H1 (cell line): ENCODE data around the gene GALNT1. TPM values are rescaled to one million over a fixed set of nuclear protein-coding genes. Genes with fewer than 3 reads are reported as not detected.

Experiments
- CTCF ChIA-PET: fragments of 300-600 bp; sonication (Branson Sonifier 250); formaldehyde crosslinking; loops from one replicate; lab custom pipeline; 2021; ENCODE audit not compliant: partially characterized antibody; lab: Charles Lee
- POLR2A ChIA-PET: fragments of 300-600 bp; sonication (Branson Sonifier 250); formaldehyde crosslinking; loops from one replicate; lab custom pipeline; 2021; ENCODE audit warnings: inconsistent platforms; ENCODE audit not compliant: partially characterized antibody; lab: Charles Lee
- DNase-seq, 2 experiments: peaks; one replicate each; pipeline versions ENCODE4 v3.0.0 to v3.0.0-alpha.2; 2010 to 2022; ENCODE audit warnings: low spot score in 2 of 2, low read depth in 1 of 2, mixed read lengths in 1 of 2
- FAIRE-seq: peaks from 2 replicates; lab custom pipeline; 2011; peaks lifted over from hg19 to GRCh38; lab: Jason Lieb, UNC
- H2AFZ ChIP-seq: 2 replicates; pipeline ENCODE4 v1.8.1; 2012; ENCODE audit warnings: low read length, inconsistent platforms
- H2AK5ac ChIP-seq: 2 replicates; pipeline ENCODE4 v1.6.1; 2013; ENCODE audit warnings: low read depth, low read length
- H2BK120ac ChIP-seq: replicated peaks from 2 replicates; pipeline ENCODE3; 2013; ENCODE audit warnings: low read depth, low read length, inconsistent platforms
- H2BK12ac ChIP-seq: 2 replicates; pipeline ENCODE4 v1.6.1; 2013; ENCODE audit warnings: low read depth, low read length
- H2BK15ac ChIP-seq: 2 replicates; pipeline ENCODE4 v1.6.1; 2013; ENCODE audit warnings: low read length
- H2BK20ac ChIP-seq: 2 replicates; pipeline ENCODE4 v1.6.1; 2013; ENCODE audit warnings: low read length
- H2BK5ac ChIP-seq: 2 replicates; pipeline ENCODE4 v1.6.1; 2013; ENCODE audit warnings: low read depth, low read length
- H3K14ac ChIP-seq: 2 replicates; pipeline ENCODE4 v1.6.1; 2013; ENCODE audit warnings: inconsistent platforms; ENCODE audit not compliant: insufficient read length
- H3K18ac ChIP-seq: 2 replicates; pipeline ENCODE4 v1.6.1; 2013; ENCODE audit warnings: low read length; ENCODE audit errors: extremely low read depth
- H3K23ac ChIP-seq: 2 replicates; pipeline ENCODE4 v1.6.1; 2013; ENCODE audit warnings: inconsistent platforms; ENCODE audit not compliant: insufficient read length
- H3K23me2 ChIP-seq: 2 replicates; pipeline ENCODE4 v1.6.1; 2013; ENCODE audit warnings: low read depth, low read length
- H3K27ac ChIP-seq: 2 replicates; pipeline ENCODE4 v1.6.1; 2011; ENCODE audit warnings: low read depth, low read length, inconsistent platforms
- H3K27me3 ChIP-seq, 4 experiments: replicated peaks in 1 of 4; 1 replicate in 1 of 4; 2 replicates in 3 of 4; pipeline versions ENCODE4 v1.6.1 to v1.8.1; 2011 to 2013; ENCODE audit warnings: low read length in 3 of 4, mild to moderate bottlenecking in 3 of 4, inconsistent platforms in 2 of 4, mixed read lengths in 2 of 4, moderate library complexity in 1 of 4; ENCODE audit not compliant: control insufficient read depth in 3 of 4, insufficient read depth in 3 of 4; ENCODE audit errors: extremely low read depth in 1 of 4
- H3K36me3 ChIP-seq, 4 experiments: 2 replicates each; pipeline versions ENCODE4 v1.6.1 to v1.8.1; 2011 to 2013; ENCODE audit warnings: mild to moderate bottlenecking in 4 of 4, low read length in 3 of 4, moderate library complexity in 2 of 4, control low read depth in 1 of 4, inconsistent platforms in 1 of 4; ENCODE audit not compliant: insufficient read depth in 4 of 4, control insufficient read depth in 2 of 4
- H3K4ac ChIP-seq: replicated peaks from 2 replicates; pipeline ENCODE3; 2013; ENCODE audit warnings: low read length, low read depth, mixed read lengths, inconsistent platforms; ENCODE audit not compliant: insufficient read length
- H3K4me1 ChIP-seq, 4 experiments: replicated peaks in 1 of 4; 1 replicate in 1 of 4; 2 replicates in 3 of 4; pipeline versions ENCODE4 v1.6.1 to v1.8.1; 2011 to 2013; ENCODE audit warnings: low read length in 3 of 4, inconsistent platforms in 2 of 4, mixed read lengths in 1 of 4; ENCODE audit not compliant: insufficient read depth in 4 of 4, control insufficient read depth in 3 of 4
- H3K4me2 ChIP-seq, 2 experiments: 2 replicates each; pipeline versions ENCODE4 v1.6.1 to v1.8.1; 2011 to 2013; ENCODE audit warnings: low read depth in 2 of 2, low read length in 2 of 2, control low read depth in 1 of 2, inconsistent platforms in 1 of 2, mild to moderate bottlenecking in 1 of 2; ENCODE audit not compliant: insufficient read depth in 1 of 2
- H3K4me3 ChIP-seq, 4 experiments: fragments of 200-600, 300-600 bp in 1 of 4; sonication (generic), shearing (Covaris generic), sonication (Bioruptor Twin) in 1 of 4; 2 replicates each; pipeline versions ENCODE4 v1.5.1 to v1.8.1; 2011 to 2016; ENCODE audit warnings: low read length in 4 of 4, low read depth in 3 of 4, control low read depth in 2 of 4, inconsistent platforms in 2 of 4, mild to moderate bottlenecking in 2 of 4, mixed read lengths in 1 of 4, moderate library complexity in 1 of 4; ENCODE audit not compliant: insufficient read depth in 2 of 4; ENCODE audit errors: extremely low read depth in 1 of 4
- H3K56ac ChIP-seq: replicated peaks from 2 replicates; pipeline ENCODE3; 2013; ENCODE audit warnings: low read depth, mild to moderate bottlenecking, mixed read lengths, low read length, inconsistent platforms; ENCODE audit not compliant: insufficient read length
- H3K79me1 ChIP-seq: 2 replicates; pipeline ENCODE4 v1.6.1; 2013; ENCODE audit warnings: low read depth, low read length, control low read depth
- H3K79me2 ChIP-seq, 2 experiments: 2 replicates each; pipeline versions ENCODE4 v1.6.1 to v1.8.1; 2012 to 2013; ENCODE audit warnings: low read length in 2 of 2, mild to moderate bottlenecking in 2 of 2, inconsistent platforms in 1 of 2; ENCODE audit not compliant: insufficient read depth in 2 of 2, control insufficient read depth in 1 of 2
- H3K9ac ChIP-seq, 4 experiments: replicated peaks in 1 of 4; 1 replicate in 1 of 4; 2 replicates in 3 of 4; pipeline versions ENCODE4 v1.6.1 to v1.8.1; 2011 to 2013; ENCODE audit warnings: low read depth in 3 of 4, low read length in 3 of 4, control low read depth in 2 of 4, mild to moderate bottlenecking in 2 of 4, moderate library complexity in 2 of 4, inconsistent platforms in 1 of 4; ENCODE audit errors: extremely low read depth in 1 of 4
- H3K9me3 ChIP-seq, 2 experiments: 2 replicates each; pipeline versions ENCODE4 v1.6.1 to v1.8.1; 2012 to 2013; ENCODE audit warnings: mild to moderate bottlenecking in 2 of 2, moderate library complexity in 2 of 2, control low read depth in 1 of 2, inconsistent platforms in 1 of 2, low read depth in 1 of 2, low read length in 1 of 2, mixed read lengths in 1 of 2; ENCODE audit not compliant: insufficient read depth in 2 of 2
- H4K20me1 ChIP-seq, 2 experiments: replicated peaks in 1 of 2; 2 replicates each; pipeline versions ENCODE3 to v1.8.1; 2011 to 2013; ENCODE audit warnings: inconsistent platforms in 2 of 2, low read length in 2 of 2, mild to moderate bottlenecking in 1 of 2; ENCODE audit not compliant: insufficient read depth in 2 of 2, control insufficient read depth in 1 of 2
- H4K5ac ChIP-seq: 2 replicates; pipeline ENCODE4 v1.6.1; 2013; ENCODE audit warnings: low read length, low read depth, mixed read lengths, inconsistent platforms; ENCODE audit not compliant: insufficient read length
- H4K8ac ChIP-seq: 2 replicates; pipeline ENCODE4 v1.8.0; 2013; ENCODE audit warnings: mild to moderate bottlenecking, moderate library complexity, low read length, inconsistent platforms; ENCODE audit not compliant: insufficient read depth; ENCODE audit errors: extremely low read depth
- H4K91ac ChIP-seq: replicated peaks from 2 replicates; pipeline ENCODE3; 2013; ENCODE audit warnings: low read length, mixed read lengths, inconsistent platforms; ENCODE audit not compliant: insufficient read length
- whole genome bisulfite sequencing, 2 experiments: shearing (Covaris generic) in 1 of 2; methylation state at CpG; one replicate each; pipeline versions ENCODE4 v1.1.6 to v1.1.7; 2013 to 2015; ENCODE audit warnings: low lambda C conversion rate in 2 of 2, mixed read lengths in 2 of 2, inconsistent platforms in 1 of 2, low coverage in 1 of 2, missing lambda C conversion rate in 1 of 2; ENCODE audit not compliant: insufficient replicate concordance in 2 of 2, insufficient coverage in 1 of 2, insufficient read length in 1 of 2; ENCODE audit errors: extremely low coverage in 1 of 2, missing lambda C conversion rate in 1 of 2; 5-methylcytosine and 5-hydroxymethylcytosine counted together
- polyA plus RNA-seq, 7 experiments: library from polyadenylated mRNA; depleted of rRNA in 3 of 7; stranded (reverse) in 5 of 7; unstranded in 2 of 7; fragments of >200 nt in 5 of 7; fragments of 200-250 nt in 2 of 7; gene quantifications; 1 replicate in 5 of 7; 2 replicates in 1 of 7; 4 replicates in 1 of 7; pipeline versions ENCODE4 v1.2.1 to v1.2.3, GENCODE V29; 2011 to 2013; ENCODE audit warnings: missing spikeins in 2 of 7, mixed read lengths in 2 of 7
- total RNA-seq: library from RNA; stranded (reverse); fragmentation: NEBNext Ultra II Directional; extraction: Animal tissue kit (Norgen Biotek cat#: 25700); gene quantifications from 2 replicates; pipeline ENCODE4 v1.2.1, GENCODE V29; 2021

GALNT1 gene
- total and polyA plus RNA-seq, 2 of the 8 experiments (the other 6 are each of a cell fraction or from before 2014, with no cell fraction given), result 22.4 to 101 TPM

GRCh38 chr18:35705988-35706387 is 124.4 kb downstream of the GALNT1 start:
- H2BK15ac ChIP-seq, result no peak overlapping the region
- 94% methylated on average over 10 of the region's 10 CpGs; no CpG with 5 or more reads in 1 of the 2 experiments for WGBS, 2 experiments
- H3K23me2 ChIP-seq, result no peaks in the 10 kb centered on the region
- H2AFZ ChIP-seq, result no peak overlapping the region
- no peaks in the 10 kb centered on the region for H3K9me3 ChIP-seq
- H3K27ac ChIP-seq, result no peak overlapping the region
- H2BK12ac ChIP-seq, result no peak overlapping the region
- H3K23ac ChIP-seq, result no peak overlapping the region
- no peak overlapping the region for H3K4me3 ChIP-seq
- ChIA-PET CTCF (interaction anchor here (0.8 to 1.0 kb wide), 3 partner anchors 71 to 245 kb away, joined by 3 read pairs; no protein-coding TSS in a partner anchor), POLR2A (no interaction called here)
- H3K9ac ChIP-seq, result no peak overlapping the region
- H4K20me1 ChIP-seq, result no peaks in the 10 kb centered on the region
- H3K79me2 ChIP-seq, result no peaks in the 10 kb centered on the region
- H3K4me2 ChIP-seq, result no peak overlapping the region
- no peak overlapping the region for H4K5ac ChIP-seq
- H3K79me1 ChIP-seq, result no peaks in the 10 kb centered on the region
- no peak for FAIRE-seq
- peaks cover 0 to 12% (median 0%) of the 10 kb centered on the region in 4 experiments; a peak in 1 of 8 replicates for H3K36me3 ChIP-seq
- H2BK20ac ChIP-seq, result no peak overlapping the region
- H2AK5ac ChIP-seq, result no peak overlapping the region
- no peak overlapping the region for H3K14ac ChIP-seq
- H3K27me3 ChIP-seq, result no peaks in the 10 kb centered on the region
- H4K8ac ChIP-seq, result no peak overlapping the region
- no peak overlapping the region for H3K18ac ChIP-seq
- peaks cover 0 to 2% (median 0%) of the 10 kb centered on the region in 4 experiments; a peak in 1 of 7 replicates for H3K4me1 ChIP-seq
- H3K56ac ChIP-seq, result no peak overlapping the region
- no peak overlapping the region for H2BK120ac ChIP-seq
- no peak overlapping the region for H4K91ac ChIP-seq
- H3K4ac ChIP-seq, result no peak overlapping the region
- no peak for DNase-seq
- H2BK5ac ChIP-seq, result no peak overlapping the region
